SK-N-SH (cell line): Measurements from ENCODE around the gene SLC5A12. TPM values are rescaled to one million over a fixed set of nuclear protein-coding genes. Genes with fewer than 3 reads are reported as not detected.

ENCODE experiments used
- CTCF ChIA-PET: fragments of 300-600, 350-600 bp; formaldehyde crosslinking; extraction: SDS; loops from one replicate; lab custom pipeline; 2021; lab: Yijun Ruan, JAX
- POLR2A ChIA-PET: fragments of 350-600 bp; sonication (Branson Sonifier 250); formaldehyde crosslinking; extraction: SDS; loops from one replicate; lab custom pipeline; 2020; ENCODE audit warnings: antibody characterized with exemption, inconsistent platforms; lab: Yijun Ruan, JAX
- DNase-seq: peaks from one replicate; pipeline ENCODE4 v3.0.0; 2012
- H2AFZ ChIP-seq: fragments of 200-600 bp; sonication (generic); 2 replicates; pipeline ENCODE4 v1.8.1; 2016; ENCODE audit warnings: antibody characterized with exemption, mild to moderate bottlenecking, low read depth
- H3F3A ChIP-seq: fragments of 200-600 bp; sonication (generic); replicated peaks from 2 replicates; pipeline ENCODE3; 2016; ENCODE audit warnings: antibody characterized with exemption, mild to moderate bottlenecking; ENCODE audit not compliant: insufficient read depth
- H3K27ac ChIP-seq, 2 experiments: fragments of 200-500 bp in 1 of 2; fragments of 200-600 bp in 1 of 2; sonication (Bioruptor generic) in 1 of 2; sonication (generic), shearing (Covaris generic) in 1 of 2; 2 replicates each; pipeline versions ENCODE4 v1.5.1 to v1.6.1; 2014 to 2016; ENCODE audit warnings: low read depth in 2 of 2, inconsistent platforms in 1 of 2, low read length in 1 of 2, mild to moderate bottlenecking in 1 of 2, mixed read lengths in 1 of 2
- H3K27me3 ChIP-seq: fragments of 200-600 bp; sonication (generic), shearing (Covaris generic); 2 replicates; pipeline ENCODE4 v1.6.1; 2016; ENCODE audit warnings: mixed run types; ENCODE audit not compliant: insufficient read depth
- H3K36me3 ChIP-seq, 2 experiments: fragments of 200-500 bp in 1 of 2; fragments of 200-600 bp in 1 of 2; sonication (Bioruptor generic) in 1 of 2; sonication (generic) in 1 of 2; replicated peaks in 1 of 2; 2 replicates each; pipeline versions ENCODE3 to v1.5.1; 2014 to 2016; ENCODE audit warnings: low read length in 1 of 2, mild to moderate bottlenecking in 1 of 2; ENCODE audit not compliant: insufficient read depth in 2 of 2, control insufficient read depth in 1 of 2
- H3K4me1 ChIP-seq, 2 experiments: fragments of 200-500 bp in 1 of 2; fragments of 200-600 bp in 1 of 2; sonication (Bioruptor generic) in 1 of 2; sonication (generic), shearing (Covaris generic) in 1 of 2; 2 replicates each; pipeline versions ENCODE4 v1.5.1 to v1.6.1; 2014 to 2016; ENCODE audit warnings: low read depth in 1 of 2, low read length in 1 of 2, mixed run types in 1 of 2; ENCODE audit not compliant: insufficient read depth in 2 of 2, control insufficient read depth in 1 of 2
- H3K4me2 ChIP-seq: fragments of 200-600 bp; sonication (generic), shearing (Covaris generic); 2 replicates; pipeline ENCODE4 v1.6.1; 2017; ENCODE audit warnings: mixed run types
- H3K4me3 ChIP-seq, 2 experiments: fragments of 200-500 bp in 1 of 2; fragments of 200-600 bp in 1 of 2; sonication (Bioruptor generic) in 1 of 2; sonication (generic), shearing (Covaris generic) in 1 of 2; 2 replicates each; pipeline versions ENCODE4 v1.5.1 to v1.8.1; 2014 to 2016; ENCODE audit warnings: low read depth in 2 of 2, inconsistent platforms in 1 of 2, low read length in 1 of 2, mild to moderate bottlenecking in 1 of 2, mixed read lengths in 1 of 2, moderate library complexity in 1 of 2
- H3K79me2 ChIP-seq: fragments of 200-600 bp; sonication (generic); 2 replicates; pipeline ENCODE4 v1.8.1; 2017; ENCODE audit warnings: mild to moderate bottlenecking; ENCODE audit not compliant: insufficient read depth
- H3K9ac ChIP-seq: fragments of 200-600 bp; sonication (generic); 2 replicates; pipeline ENCODE4 v1.6.1; 2017; ENCODE audit warnings: mixed run types
- H3K9me2 ChIP-seq: fragments of 200-600 bp; sonication (generic); 2 replicates; pipeline ENCODE4 v1.6.1; 2017; ENCODE audit warnings: mixed run types
- H3K9me3 ChIP-seq: fragments of 200-600 bp; sonication (generic); 2 replicates; pipeline ENCODE4 v1.6.1; 2017; ENCODE audit warnings: mixed run types, mild to moderate bottlenecking, moderate library complexity
- H4K20me1 ChIP-seq: fragments of 200-600 bp; sonication (generic); 2 replicates; pipeline ENCODE4 v1.6.1; 2017; ENCODE audit warnings: mild to moderate bottlenecking, mixed run types; ENCODE audit not compliant: insufficient read depth
- CHD2 ChIP-seq: fragments of 150-350 bp; IDR thresholded peaks from 2 replicates; pipeline ENCODE4 v1.6.1; 2018; ENCODE audit warnings: low read length; ENCODE audit not compliant: partially characterized antibody
- ELF1 ChIP-seq: IDR thresholded peaks from 2 replicates; pipeline ENCODE4 v1.4.0; 2012
- EP300 ChIP-seq, 2 experiments: IDR thresholded peaks; 2 replicates each; pipeline versions ENCODE4 v1.4.0 to v1.6.1; 2012; ENCODE audit warnings: borderline replicate concordance in 1 of 2, low read depth in 1 of 2, low read length in 1 of 2
- EZH2phosphoT487 ChIP-seq: fragments of 200-600 bp; sonication (generic); IDR thresholded peaks from 2 replicates; pipeline ENCODE4 v1.6.1; 2017; ENCODE audit warnings: low read depth, mixed run types, mild to moderate bottlenecking, antibody characterized with exemption, moderate library complexity, borderline replicate concordance
- FOSL2 ChIP-seq: IDR thresholded peaks from 2 replicates; pipeline ENCODE4 v1.4.0; 2012; ENCODE audit warnings: low read depth, mild to moderate bottlenecking, moderate library complexity, borderline replicate concordance
- FOXJ3 ChIP-seq: sonication (generic); formaldehyde crosslinking; IDR thresholded peaks from 2 replicates; pipeline ENCODE4 v1.5.1; 2020; ENCODE audit warnings: mild to moderate bottlenecking, missing genetic modification reagents
- GABPA ChIP-seq: IDR thresholded peaks from 2 replicates; pipeline ENCODE4 v1.4.0; 2012; ENCODE audit warnings: low read depth, mild to moderate bottlenecking
- GATA2 ChIP-seq: sonication (generic); formaldehyde crosslinking; IDR thresholded peaks from 2 replicates; pipeline ENCODE4 v1.5.0; 2020; ENCODE audit warnings: mild to moderate bottlenecking, missing genetic modification reagents
- MEF2A ChIP-seq: IDR thresholded peaks from 2 replicates; pipeline ENCODE4 v1.4.0; 2012; ENCODE audit warnings: low read depth, borderline replicate concordance
- MXI1 ChIP-seq: IDR thresholded peaks from 2 replicates; pipeline ENCODE4 v1.6.1; 2012; ENCODE audit warnings: mild to moderate bottlenecking, low read depth, low read length, improper control_type of control experiment
- NFIC ChIP-seq: IDR thresholded peaks from 2 replicates; pipeline ENCODE4 v1.4.0; 2012; ENCODE audit warnings: borderline replicate concordance
- NRF1 ChIP-seq: IDR thresholded peaks from 2 replicates; pipeline ENCODE4 v1.6.1; 2012; ENCODE audit warnings: low read depth, mild to moderate bottlenecking, low read length
- PBX3 ChIP-seq: IDR thresholded peaks from 2 replicates; pipeline ENCODE4; 2012
- RCOR1 ChIP-seq: fragments of 150-350 bp; IDR thresholded peaks from 2 replicates; pipeline ENCODE4 v1.6.1; 2017; ENCODE audit warnings: antibody characterized with exemption, low read length
- RXRA ChIP-seq: IDR thresholded peaks from 2 replicates; pipeline ENCODE4 v1.4.0; 2012; ENCODE audit warnings: low read depth, mild to moderate bottlenecking, borderline replicate concordance
- SIN3A ChIP-seq: IDR thresholded peaks from 2 replicates; pipeline ENCODE4 v1.6.1; 2012; ENCODE audit warnings: low read depth, mild to moderate bottlenecking, low read length, moderate library complexity, borderline replicate concordance
- TCF12 ChIP-seq: IDR thresholded peaks from 2 replicates; pipeline ENCODE4 v1.4.0; 2012
- USF2 ChIP-seq: fragments of 150-350 bp; IDR thresholded peaks from 2 replicates; pipeline ENCODE4 v1.6.1; 2017; ENCODE audit warnings: antibody characterized with exemption, low read length, low read depth, borderline replicate concordance
- YY1 ChIP-seq: IDR thresholded peaks from 2 replicates; pipeline ENCODE4 v1.4.0; 2012; ENCODE audit warnings: low read depth, mild to moderate bottlenecking
- WGBS: methylation state at CpG from one replicate; pipeline ENCODE4 v1.1.6; 2017; ENCODE audit warnings: low lambda C conversion rate; 5-methylcytosine and 5-hydroxymethylcytosine counted together
- polyA plus RNA-seq, 3 experiments: library from polyadenylated mRNA; depleted of rRNA; stranded (reverse); fragments of >200 nt; gene quantifications; 2 replicates each; pipeline ENCODE4 v1.2.3, GENCODE V29; 2012
- TF ChIP-seq, protein P1 (sequence below): fragments of 200-600 bp; sonication (generic); IDR thresholded peaks from 2 replicates; pipeline ENCODE4 v1.6.1; 2017; ENCODE audit warnings: antibody characterized with exemption, mild to moderate bottlenecking, moderate library complexity
- TF ChIP-seq, protein P2 (sequence below): IDR thresholded peaks from 2 replicates; pipeline ENCODE4 v1.6.1; 2012; ENCODE audit warnings: mild to moderate bottlenecking, low read depth, low read length, moderate library complexity

SLC5A12 gene
- polyA plus RNA-seq, 1 of the 3 experiments (the other 2 are of a cell fraction) = 0.03 TPM

- H4K20me1 ChIP-seq = no peaks in the 10 kb centered on the region
- H2AFZ ChIP-seq = no peak overlapping the region
- H3K4me2 ChIP-seq = no peak overlapping the region
- no peak overlapping the region for H3K9ac ChIP-seq
- H3K9me3 ChIP-seq = no peaks in the 10 kb centered on the region
- ChIA-PET CTCF (interaction anchor here (0.6 to 1.5 kb wide), 5 partner anchors 11 to 785 kb away, joined by 3 to 4 read pairs (median 4); no protein-coding TSS in a partner anchor), POLR2A (no interaction called here)
- H3K9me2 ChIP-seq = no peaks in the 10 kb centered on the region
- 58% methylated on average over 3 of the region's 3 CpGs for WGBS
- H3K4me3 ChIP-seq = no peak overlapping the region
- no peaks in the 10 kb centered on the region for H3F3A ChIP-seq
- peaks cover 0 to 9% of the 10 kb centered on the region in 2 experiments; a peak in 2 of 4 replicates for H3K4me1 ChIP-seq
- H3K79me2 ChIP-seq = no peaks in the 10 kb centered on the region
- DNase-seq = peak; percentile 36
- TF ChIP-seq YY1 = no peak
- TF ChIP-seq FOXJ3 (CRISPR knock-in tag) = no peak
- peak in 1 of 2 experiments; percentile 75; a peak in 1 of 4 replicates for TF ChIP-seq EP300 (IDR thresholded peaks at IDR 0.05; ENCODE audit: borderline replicate concordance in 1 of 2, low read depth in 1 of 2, low read length in 1 of 2)
- TF ChIP-seq CHD2 = peak; percentile 74
- TF ChIP-seq NRF1 = no peak
- TF ChIP-seq ELF1 = no peak
- TF ChIP-seq MXI1 = no peak
- no peak for TF ChIP-seq NFIC
- peak; percentile 83; the same call in 1 of the 2 replicates for TF ChIP-seq RCOR1
- peak; percentile 21; the same call in 1 of the 2 replicates for TF ChIP-seq TCF12
- no peak for TF ChIP-seq RXRA
- H3K27me3 ChIP-seq = no peaks in the 10 kb centered on the region
- H3K36me3 ChIP-seq = no peaks in the 10 kb centered on the region
- H3K27ac ChIP-seq = no peak overlapping the region; a peak in 1 of 4 replicates
These were observed 21.2 kb downstream of the SLC5A12 start for GRCh38 chr11:26700574-26701235.

GRCh38 chr11:26698224-26698623 is 23.6 kb downstream of the SLC5A12 start:
- H3K9me2 ChIP-seq = no peaks in the 10 kb centered on the region
- H3K79me2 ChIP-seq = no peaks in the 10 kb centered on the region
- POLR2A ChIA-PET = no interaction called here
- H3K27ac ChIP-seq = no peak overlapping the region
- peaks cover 0 to 9% of the 10 kb centered on the region in 2 experiments; a peak in 2 of 4 replicates for H3K4me1 ChIP-seq
- H3K27me3 ChIP-seq = no peaks in the 10 kb centered on the region
- DNase-seq = no peak
- no peak overlapping the region for H3K4me3 ChIP-seq
- 83% methylated on average over 2 of the region's 2 CpGs for WGBS
- H2AFZ ChIP-seq = no peak overlapping the region
- no peaks in the 10 kb centered on the region for H3K36me3 ChIP-seq
- CTCF ChIA-PET = interaction anchor here (1.0 kb wide), 2 partner anchors 12 to 632 kb away, joined by 3 read pairs; no protein-coding TSS in a partner anchor
- H3K9ac ChIP-seq = no peak overlapping the region
- no peaks in the 10 kb centered on the region for H3F3A ChIP-seq
- no peaks in the 10 kb centered on the region for H3K9me3 ChIP-seq
- H4K20me1 ChIP-seq = no peaks in the 10 kb centered on the region
- no peak overlapping the region for H3K4me2 ChIP-seq
- TF ChIP-seq GABPA = no peak
- TF ChIP-seq SIN3A = no peak
- no peak for TF ChIP-seq EZH2phosphoT487
- no peak for TF ChIP-seq TCF12
- no peak for TF ChIP-seq NRF1
- TF ChIP-seq, protein P1, sequence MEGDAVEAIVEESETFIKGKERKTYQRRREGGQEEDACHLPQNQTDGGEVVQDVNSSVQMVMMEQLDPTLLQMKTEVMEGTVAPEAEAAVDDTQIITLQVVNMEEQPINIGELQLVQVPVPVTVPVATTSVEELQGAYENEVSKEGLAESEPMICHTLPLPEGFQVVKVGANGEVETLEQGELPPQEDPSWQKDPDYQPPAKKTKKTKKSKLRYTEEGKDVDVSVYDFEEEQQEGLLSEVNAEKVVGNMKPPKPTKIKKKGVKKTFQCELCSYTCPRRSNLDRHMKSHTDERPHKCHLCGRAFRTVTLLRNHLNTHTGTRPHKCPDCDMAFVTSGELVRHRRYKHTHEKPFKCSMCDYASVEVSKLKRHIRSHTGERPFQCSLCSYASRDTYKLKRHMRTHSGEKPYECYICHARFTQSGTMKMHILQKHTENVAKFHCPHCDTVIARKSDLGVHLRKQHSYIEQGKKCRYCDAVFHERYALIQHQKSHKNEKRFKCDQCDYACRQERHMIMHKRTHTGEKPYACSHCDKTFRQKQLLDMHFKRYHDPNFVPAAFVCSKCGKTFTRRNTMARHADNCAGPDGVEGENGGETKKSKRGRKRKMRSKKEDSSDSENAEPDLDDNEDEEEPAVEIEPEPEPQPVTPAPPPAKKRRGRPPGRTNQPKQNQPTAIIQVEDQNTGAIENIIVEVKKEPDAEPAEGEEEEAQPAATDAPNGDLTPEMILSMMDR = no peak
- TF ChIP-seq PBX3 = no peak
- TF ChIP-seq GATA2 (CRISPR knock-in tag) = no peak
- TF ChIP-seq FOSL2 = no peak
- no peak for TF ChIP-seq USF2
- no peak for TF ChIP-seq MEF2A
- TF ChIP-seq, protein P2, sequence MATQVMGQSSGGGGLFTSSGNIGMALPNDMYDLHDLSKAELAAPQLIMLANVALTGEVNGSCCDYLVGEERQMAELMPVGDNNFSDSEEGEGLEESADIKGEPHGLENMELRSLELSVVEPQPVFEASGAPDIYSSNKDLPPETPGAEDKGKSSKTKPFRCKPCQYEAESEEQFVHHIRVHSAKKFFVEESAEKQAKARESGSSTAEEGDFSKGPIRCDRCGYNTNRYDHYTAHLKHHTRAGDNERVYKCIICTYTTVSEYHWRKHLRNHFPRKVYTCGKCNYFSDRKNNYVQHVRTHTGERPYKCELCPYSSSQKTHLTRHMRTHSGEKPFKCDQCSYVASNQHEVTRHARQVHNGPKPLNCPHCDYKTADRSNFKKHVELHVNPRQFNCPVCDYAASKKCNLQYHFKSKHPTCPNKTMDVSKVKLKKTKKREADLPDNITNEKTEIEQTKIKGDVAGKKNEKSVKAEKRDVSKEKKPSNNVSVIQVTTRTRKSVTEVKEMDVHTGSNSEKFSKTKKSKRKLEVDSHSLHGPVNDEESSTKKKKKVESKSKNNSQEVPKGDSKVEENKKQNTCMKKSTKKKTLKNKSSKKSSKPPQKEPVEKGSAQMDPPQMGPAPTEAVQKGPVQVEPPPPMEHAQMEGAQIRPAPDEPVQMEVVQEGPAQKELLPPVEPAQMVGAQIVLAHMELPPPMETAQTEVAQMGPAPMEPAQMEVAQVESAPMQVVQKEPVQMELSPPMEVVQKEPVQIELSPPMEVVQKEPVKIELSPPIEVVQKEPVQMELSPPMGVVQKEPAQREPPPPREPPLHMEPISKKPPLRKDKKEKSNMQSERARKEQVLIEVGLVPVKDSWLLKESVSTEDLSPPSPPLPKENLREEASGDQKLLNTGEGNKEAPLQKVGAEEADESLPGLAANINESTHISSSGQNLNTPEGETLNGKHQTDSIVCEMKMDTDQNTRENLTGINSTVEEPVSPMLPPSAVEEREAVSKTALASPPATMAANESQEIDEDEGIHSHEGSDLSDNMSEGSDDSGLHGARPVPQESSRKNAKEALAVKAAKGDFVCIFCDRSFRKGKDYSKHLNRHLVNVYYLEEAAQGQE = no peak
- no peak for TF ChIP-seq YY1
